GM12878 (cell line): ENCODE results near the gene WDR64. TPM values are rescaled to one million over a fixed set of nuclear protein-coding genes. Genes with fewer than 3 reads are reported as not detected.

Experiments
- ATAC-seq: fragments of 200-7000 bp; cut with Tn5 transposase; 3 replicates; pipeline ENCODE4 v1.9.1; 2020; ENCODE audit warnings: mild to moderate bottlenecking, moderate library complexity
- BruUV-seq: library from RNA; stranded (reverse); fragments of 400-500 nt; replicated peaks from 2 replicates; lab custom pipeline; 2021; lab: Mats Ljungman, UMichigan
- CTCF ChIA-PET: fragments of 300-600 bp; sonication (Branson Sonifier 250); formaldehyde crosslinking; extraction: SDS; loops from one replicate; lab custom pipeline; 2021; ENCODE audit warnings: inconsistent platforms; lab: Yijun Ruan, JAX
- POLR2A ChIA-PET: fragments of 350-600 bp; formaldehyde crosslinking; extraction: SDS; loops from one replicate; lab custom pipeline; 2021; ENCODE audit warnings: inconsistent platforms; lab: Charles Lee
- RAD21 ChIA-PET: fragments of 300-600 bp; sonication (Branson Sonifier 250); formaldehyde crosslinking; loops from one replicate; lab custom pipeline; 2023; ENCODE audit warnings: antibody characterized with exemption; ENCODE audit not compliant: unreplicated experiment; lab: Charles Lee
- SMC1A ChIA-PET: fragments of 300-600 bp; sonication (Branson Sonifier 250); formaldehyde crosslinking; loops from one replicate; lab custom pipeline; 2023; ENCODE audit not compliant: unreplicated experiment, uncharacterized antibody; lab: Charles Lee
- DNase-seq: peaks from one replicate; pipeline ENCODE4 v3.0.0-alpha.2; 2011; ENCODE audit warnings: low read depth, low spot score
- FAIRE-seq: peaks from 3 replicates; lab custom pipeline; 2011; peaks lifted over from hg19 to GRCh38; lab: Jason Lieb, UNC
- H2AFZ ChIP-seq: 2 replicates; pipeline ENCODE4 v1.6.0; 2011; ENCODE audit warnings: low read depth, low read length, control low read depth; ENCODE audit not compliant: control insufficient read depth
- H3K27ac ChIP-seq: 2 replicates; pipeline ENCODE4 v1.5.1; 2011; ENCODE audit warnings: control low read depth; ENCODE audit not compliant: control insufficient read depth, insufficient read depth
- H3K27me3 ChIP-seq, 2 experiments: replicated peaks in 1 of 2; 2 replicates each; pipeline versions ENCODE4 v1.6.0 to v1.6.1; 2011; ENCODE audit warnings: low read length in 1 of 2; ENCODE audit not compliant: control insufficient read depth in 2 of 2, insufficient read depth in 2 of 2
- H3K36me3 ChIP-seq, 2 experiments: 2 replicates each; pipeline ENCODE4 v1.5.1; 2011; ENCODE audit warnings: low read length in 1 of 2; ENCODE audit not compliant: control insufficient read depth in 2 of 2, insufficient read depth in 2 of 2
- H3K4me1 ChIP-seq: 2 replicates; pipeline ENCODE4 v1.6.1; 2011; ENCODE audit warnings: mild to moderate bottlenecking, low read length, moderate library complexity, mixed read lengths; ENCODE audit not compliant: control insufficient read depth, insufficient read depth
- H3K4me2 ChIP-seq: 2 replicates; pipeline ENCODE4 v1.6.0; 2011; ENCODE audit warnings: control low read depth; ENCODE audit not compliant: control insufficient read depth, insufficient read depth
- H3K4me3 ChIP-seq: fragments of 200-600 bp; sonication (generic); 2 replicates; pipeline ENCODE4 v1.5.1; 2016
- H3K79me2 ChIP-seq: 2 replicates; pipeline ENCODE4 v1.6.0; 2011; ENCODE audit warnings: low read length; ENCODE audit not compliant: control insufficient read depth, insufficient read depth
- H3K9ac ChIP-seq: 2 replicates; pipeline ENCODE4 v1.8.0; 2011; ENCODE audit warnings: low read length, control low read depth, mixed read lengths; ENCODE audit not compliant: control insufficient read depth, insufficient read depth
- H3K9me3 ChIP-seq: replicated peaks from 3 replicates; pipeline ENCODE4 v1.5.1; 2011; ENCODE audit warnings: mild to moderate bottlenecking, low read length; ENCODE audit not compliant: control insufficient read depth, insufficient read depth
- H4K20me1 ChIP-seq: 2 replicates; pipeline ENCODE4 v1.6.0; 2011; ENCODE audit not compliant: control insufficient read depth, insufficient read depth
- CTCF ChIP-seq, 3 experiments: IDR thresholded peaks in 2 of 3; conservative IDR thresholded peaks in 1 of 3; 2 replicates each; pipeline ENCODE4 v1.5.1; 2011; ENCODE audit warnings: low read depth in 3 of 3, low read length in 3 of 3, mild to moderate bottlenecking in 3 of 3, control low read depth in 2 of 3, moderate library complexity in 2 of 3, inconsistent platforms in 1 of 3, mixed read lengths in 1 of 3; ENCODE audit not compliant: control insufficient read depth in 2 of 3, insufficient read depth in 1 of 3; ENCODE audit errors: extremely low read depth in 1 of 3
- KDM1A ChIP-seq: fragments of 200-600 bp; sonication (generic); IDR thresholded peaks from 2 replicates; pipeline ENCODE4 v1.6.1; 2016; ENCODE audit warnings: borderline replicate concordance
- MEF2A ChIP-seq: IDR thresholded peaks from 2 replicates; pipeline ENCODE4 v1.6.1; 2011; ENCODE audit warnings: low read depth, mild to moderate bottlenecking, low read length, moderate library complexity; ENCODE audit not compliant: insufficient read depth
- NFIC ChIP-seq: IDR thresholded peaks from 2 replicates; pipeline ENCODE4 v1.6.1; 2012; ENCODE audit warnings: low read depth, mild to moderate bottlenecking, inconsistent platforms, low read length, moderate library complexity
- RAD21 ChIP-seq: IDR thresholded peaks from 2 replicates; pipeline ENCODE4 v1.6.1; 2011; ENCODE audit warnings: mild to moderate bottlenecking, low read depth, low read length, moderate library complexity; ENCODE audit not compliant: insufficient read depth
- SP1 ChIP-seq: IDR thresholded peaks from one replicate; pipeline ENCODE4 v1.6.1; 2011; ENCODE audit warnings: low read depth, low read length
- SPI1 ChIP-seq: IDR thresholded peaks from 2 replicates; pipeline ENCODE4 v1.6.1; 2011; ENCODE audit warnings: low read depth, mild to moderate bottlenecking, low read length, moderate library complexity, borderline replicate concordance; ENCODE audit not compliant: insufficient read depth
- ZBTB11 ChIP-seq: fragments of 450-650 bp; formaldehyde crosslinking; IDR thresholded peaks from 2 replicates; pipeline ENCODE4 v1.5.0; 2022; ENCODE audit warnings: mild to moderate bottlenecking, missing genetic modification characterization
- ZBTB33 ChIP-seq: fragments of 450-650 bp; IDR thresholded peaks from 2 replicates; pipeline ENCODE4 v1.6.1; 2017; ENCODE audit warnings: mild to moderate bottlenecking
- WGBS: methylation state at CpG from one replicate; pipeline ENCODE4 v1.1.6; 2016; ENCODE audit warnings: low lambda C conversion rate; ENCODE audit not compliant: insufficient replicate concordance, insufficient coverage; ENCODE audit errors: missing lambda C conversion rate; 5-methylcytosine and 5-hydroxymethylcytosine counted together
- in situ Hi-C: fragments of 300-500 bp; cut with MboI; formaldehyde crosslinking; loops from 9 replicates; pipeline ENCODE4 v1.14.3; 2018; ENCODE audit warnings: mixed read lengths
- intact Hi-C: fragments of 100-400 bp; cut with micrococcal nuclease; formaldehyde crosslinking; loops from one replicate; pipeline ENCODE4 v1.14.2; 2022; ENCODE audit not compliant: unreplicated experiment
- polyA plus RNA-seq, 11 experiments: library from polyadenylated mRNA; depleted of rRNA in 4 of 11; unstranded in 6 of 11; stranded (reverse) in 5 of 11; fragments of >200 nt; fragmentation: Nextera tagmentation in 4 of 11; fragmentation: Illumina TruSeq in 1 of 11; extraction: Ambion mirVana in 4 of 11; extraction: Trizol in 1 of 11; gene quantifications; 1 replicate in 1 of 11; 2 replicates in 10 of 11; pipeline versions ENCODE4 v1.2.1 to v1.2.3, GENCODE V29; 2011 to 2016; ENCODE audit warnings: inconsistent platforms in 2 of 11, missing spikeins in 2 of 11, low read depth in 1 of 11
- total RNA-seq, 4 experiments: library from RNA; depleted of rRNA in 3 of 4; stranded (reverse); fragments of >200 nt in 3 of 4; fragmentation: Illumina TruSeq in 1 of 4; extraction: Trizol in 1 of 4; gene quantifications; 2 replicates each; pipeline versions ENCODE4 v1.2.1 to v1.2.3, GENCODE V29; 2013 to 2021

Gene WDR64
- total and polyA plus RNA-seq, 10 of the 15 experiments (the other 5 are each of a cell fraction or from before 2014, with no cell fraction given): 0.01 TPM; not detected in 9

- BruUV-seq: no TSS peak
- FAIRE-seq: no peak
- WGBS: 25% methylated on average over 9 of the region's 9 CpGs
- intact Hi-C loops (loop anchor here (1.0 kb wide), 1 partner anchor 96 kb away; no protein-coding TSS in a partner anchor), in situ Hi-C loops (loop anchor here (5.0 kb wide), 1 partner anchor 95 kb away; the partner anchor contains the start of gene KMO)
- Histone ChIP-seq H3K27ac (peak overlapping the region; percentile 66), H3K79me2 (no peaks in the 10 kb centered on the region; the same call in 1 of the 2 replicates), H3K9me3 (no peaks in the 10 kb centered on the region), H3K36me3 (no peaks in the 10 kb centered on the region), H3K9ac (peak overlapping the region; percentile 53), H3K4me2 (peak overlapping the region; percentile 84), H3K27me3 (no peaks in the 10 kb centered on the region), H4K20me1 (no peaks in the 10 kb centered on the region), H3K4me3 (peak overlapping the region; percentile 12; the same call in 1 of the 2 replicates), H3K4me1 (peaks cover 3% of the 10 kb centered on the region), H2AFZ (peak overlapping the region; percentile 81)
- SMC1A ChIA-PET: interaction anchor here (1.3 to 2.3 kb wide), 6 partner anchors 8 to 103 kb away, joined by 3 to 28 read pairs (median 4); partner anchors contain the start of gene KMO
- POLR2A ChIA-PET: interaction anchor here (0.6 kb wide), 1 partner anchor 181 kb away, joined by 10 read pairs; no protein-coding TSS in a partner anchor
- CTCF ChIA-PET: interaction anchor here (1.0 to 2.9 kb wide), 12 partner anchors 10 to 740 kb away, joined by 3 to 59 read pairs (median 6); partner anchors contain the start of gene KMO
- peak; percentile 92 for ATAC-seq
- RAD21 ChIA-PET: interaction anchor here (3.0 kb wide), 1 partner anchor 17 kb away, joined by 23 read pairs; no protein-coding TSS in a partner anchor
- DNase-seq: peak; percentile 35
- TF ChIP-seq MEF2A (no peak), CTCF (IDR thresholded peaks at IDR 0.05 in 2 of 3, conservative IDR thresholded peaks at IDR 0.05 in 1 of 3; ENCODE audit: control insufficient read depth in 2 of 3, extremely low read depth in 1 of 3, insufficient read depth in 1 of 3, low read depth in 3 of 3, low read length in 3 of 3) (peak; percentile 50 to 66 (median 64); a peak in 5 of 6 replicates), SPI1 (peak; percentile 58), KDM1A (no peak), RAD21 (peak; percentile 80), NFIC (no peak), ZBTB33 (no peak), ZBTB11 (no peak), SP1 (no peak)
Measured at GRCh38 chr1:241627453-241628259, 24.4 kb upstream of the WDR64 start.
